SK-N-MC (cell line): ENCODE measurements around the gene TMEM43.

Experiments used
- EZH2 ChIP-seq: fragments of 200-600 bp; sonication (generic); IDR thresholded peaks from one replicate; pipeline ENCODE4 v1.6.1; 2017; ENCODE audit warnings: antibody characterized with exemption
- FOXP2 ChIP-seq: optimal IDR thresholded peaks from 2 replicates; pipeline ENCODE3; 2011; ENCODE audit warnings: mild to moderate bottlenecking, moderate library complexity; ENCODE audit not compliant: insufficient read depth; ENCODE audit errors: extremely low read length, control extremely low read depth
- POLR2AphosphoS5 ChIP-seq: IDR thresholded peaks from 2 replicates; pipeline ENCODE4 v1.6.1; 2012; ENCODE audit warnings: mild to moderate bottlenecking, low read depth, low read length, borderline replicate concordance

- TF ChIP-seq EZH2: no peak
- TF ChIP-seq POLR2AphosphoS5: no peak
- no peak for TF ChIP-seq FOXP2
These were observed 44.6 kb downstream of the TMEM43 start for GRCh38 chr3:14169435-14169834.
